GM21381 (cell line): ENCODE data around the gene KY.

Source experiments
- ATAC-seq: cut with Tn5 transposase; IDR thresholded peaks from one replicate; pipeline ENCODE4 v1.9.1; 2021; ENCODE audit warnings: mild to moderate bottlenecking, moderate library complexity; ENCODE audit not compliant: unreplicated experiment

Gene KY

DNA sequence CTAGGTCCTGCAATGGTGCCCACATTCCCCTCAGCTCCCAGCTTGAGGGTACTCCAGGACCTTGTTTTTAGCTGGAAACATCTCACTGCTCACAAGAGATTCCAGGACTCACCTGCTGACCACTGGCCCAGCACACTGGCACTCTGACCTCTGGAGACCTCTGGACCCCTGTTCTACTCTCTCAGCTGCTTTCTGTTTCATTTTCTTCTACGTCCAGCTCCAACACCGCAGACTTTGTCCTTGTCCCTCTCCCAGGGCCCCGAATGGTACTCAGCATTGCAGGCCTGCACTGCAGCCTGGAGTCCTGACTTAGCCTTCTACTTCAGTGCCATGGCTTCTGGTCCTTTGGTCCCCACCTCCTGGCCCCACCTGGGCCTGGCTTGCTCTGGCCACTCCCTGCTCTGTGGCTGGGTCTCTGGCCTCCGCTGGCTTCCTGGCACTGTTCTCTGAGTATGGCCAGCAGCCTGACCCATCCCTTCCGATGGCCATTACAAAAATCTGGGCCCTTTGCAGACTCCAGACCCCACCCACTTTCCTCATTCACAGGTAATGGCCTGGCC is 27.9 kb downstream of the KY start:
- ATAC-seq, result no peak

- no peak for ATAC-seq
Observed at GRCh38 chr3:134621854-134622253, 29.0 kb downstream of the KY start.

- no peak for ATAC-seq
Observed at GRCh38 chr3:134620476-134621115, 30.2 kb downstream of the KY start.

DNA sequence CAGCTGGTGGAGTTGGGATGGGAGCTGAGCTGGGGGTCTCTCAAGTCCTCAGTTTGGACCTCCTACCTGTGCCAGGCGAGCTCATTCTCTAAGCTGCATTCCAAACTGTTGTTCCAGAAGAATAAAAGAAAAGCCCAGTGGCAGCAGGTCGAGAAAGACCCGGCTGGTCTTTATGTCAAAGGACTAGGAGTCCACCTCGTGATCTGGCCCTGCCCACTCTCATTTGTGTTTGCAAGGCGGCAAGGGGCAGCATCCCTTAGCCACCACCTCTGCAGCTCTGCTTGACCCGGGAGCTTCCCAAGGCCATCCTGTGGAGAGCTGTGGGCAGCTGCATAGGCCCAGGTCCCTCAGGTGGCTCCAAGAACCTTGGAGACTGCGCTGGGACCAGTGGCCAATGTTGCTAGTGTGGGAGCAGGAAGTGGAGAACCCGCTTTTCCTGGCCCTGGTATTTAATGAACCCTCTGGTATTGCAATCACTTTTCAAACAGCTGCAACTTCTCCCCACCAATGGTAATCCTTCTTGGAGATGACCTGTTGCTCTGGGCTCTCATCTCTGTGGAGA is 30.9 kb downstream of the KY start:
- no peak for ATAC-seq

- no peak for ATAC-seq
Observed at GRCh38 chr3:134619301-134619615, 31.6 kb downstream of the KY start.

DNA sequence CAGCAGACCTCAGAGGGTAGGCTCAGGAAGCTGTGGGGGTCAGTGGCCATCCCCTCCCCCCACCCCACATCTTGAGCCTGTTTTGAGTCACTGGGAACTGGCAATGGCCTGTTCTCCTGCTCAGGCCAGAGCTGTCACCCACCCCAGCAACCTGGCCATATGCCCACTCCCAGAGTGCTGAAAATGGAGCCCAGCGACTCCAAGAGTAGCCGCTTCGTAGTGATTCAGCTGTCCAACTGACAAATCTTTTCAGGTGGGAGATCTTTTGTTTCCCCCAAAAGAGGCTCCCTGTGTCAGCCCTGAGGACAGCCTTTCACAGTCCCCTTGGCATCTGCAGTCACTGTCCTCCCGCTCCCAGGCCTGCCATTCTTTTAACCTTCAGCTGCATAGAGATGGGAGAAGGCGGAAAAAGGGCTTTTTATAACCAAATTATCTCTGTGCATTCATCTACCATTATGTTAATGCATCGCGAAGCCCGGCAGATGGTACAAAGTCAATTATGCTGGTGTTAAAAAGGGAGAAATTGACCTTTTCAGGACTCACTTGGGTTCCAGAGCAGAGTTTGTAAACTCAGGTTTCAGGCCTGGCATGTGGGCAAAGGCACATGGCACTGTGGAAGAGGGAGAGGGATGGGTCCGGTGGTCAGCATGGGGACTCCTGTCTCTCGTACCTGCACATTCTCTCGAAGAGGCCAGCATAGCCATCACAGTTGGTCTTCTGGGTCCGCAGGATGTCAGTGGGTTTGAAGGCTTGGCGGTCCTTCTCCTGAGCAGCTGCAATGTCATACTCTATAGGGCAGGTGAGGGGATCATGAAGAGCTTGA is 32.1 kb downstream of the KY start:
- no peak for ATAC-seq

GRCh38 chr3:134617608-134618477 is 33.0 kb downstream of the KY start:
- no peak for ATAC-seq

- no peak for ATAC-seq
Observed at GRCh38 chr3:134615743-134616142, 35.1 kb downstream of the KY start.

DNA sequence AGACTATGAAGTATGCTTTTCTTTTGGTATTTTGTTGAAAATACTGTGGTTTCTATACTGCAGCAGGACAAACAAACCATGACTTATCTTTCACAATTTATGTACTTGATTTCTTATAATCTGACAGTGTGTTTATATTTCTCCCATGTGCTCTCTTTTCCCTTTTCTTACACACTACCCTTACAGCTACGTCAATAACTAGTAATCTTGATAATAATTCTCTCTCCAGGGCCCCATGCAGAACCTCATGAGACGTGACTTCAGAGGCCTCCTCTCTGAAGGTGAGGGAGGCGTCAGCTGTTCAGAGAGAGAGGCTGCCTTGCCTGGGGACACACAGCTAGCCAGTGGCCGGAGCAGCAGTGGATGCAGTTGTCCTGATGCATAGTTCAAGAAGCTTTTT is 35.9 kb downstream of the KY start:
- no peak for ATAC-seq

- ATAC-seq, result no peak
Observed at GRCh38 chr3:134613006-134613520, 37.8 kb downstream of the KY start.

DNA sequence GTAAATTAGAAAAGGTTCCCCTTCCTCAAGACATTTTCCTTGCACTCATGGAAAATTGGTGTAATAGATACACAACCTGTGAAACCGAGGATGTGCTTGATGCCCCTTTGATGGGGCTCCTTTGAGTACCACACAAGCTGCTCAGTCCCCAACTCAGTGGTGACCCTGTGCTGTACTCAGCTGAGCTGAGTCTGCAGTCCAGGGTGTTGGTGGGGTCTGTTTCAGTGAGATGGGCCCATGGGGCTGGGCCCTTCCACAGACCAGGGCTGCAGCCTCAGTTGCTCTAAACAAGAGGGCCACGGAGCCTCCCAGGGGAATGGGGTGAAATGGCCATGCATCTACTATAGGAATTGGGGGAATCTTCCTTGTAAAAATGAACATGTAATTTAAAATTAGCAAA is 39.3 kb downstream of the KY start:
- ATAC-seq, result no peak

- ATAC-seq, result no peak
Observed at GRCh38 chr3:134610432-134611385, 40.1 kb downstream of the KY start.

- ATAC-seq, result no peak
Observed at GRCh38 chr3:134609821-134610431, 40.9 kb downstream of the KY start.

- no peak for ATAC-seq
Observed at GRCh38 chr3:134608771-134609435, 41.9 kb downstream of the KY start.

- ATAC-seq, result no peak
Observed at GRCh38 chr3:134608023-134608770, 42.6 kb downstream of the KY start.

DNA sequence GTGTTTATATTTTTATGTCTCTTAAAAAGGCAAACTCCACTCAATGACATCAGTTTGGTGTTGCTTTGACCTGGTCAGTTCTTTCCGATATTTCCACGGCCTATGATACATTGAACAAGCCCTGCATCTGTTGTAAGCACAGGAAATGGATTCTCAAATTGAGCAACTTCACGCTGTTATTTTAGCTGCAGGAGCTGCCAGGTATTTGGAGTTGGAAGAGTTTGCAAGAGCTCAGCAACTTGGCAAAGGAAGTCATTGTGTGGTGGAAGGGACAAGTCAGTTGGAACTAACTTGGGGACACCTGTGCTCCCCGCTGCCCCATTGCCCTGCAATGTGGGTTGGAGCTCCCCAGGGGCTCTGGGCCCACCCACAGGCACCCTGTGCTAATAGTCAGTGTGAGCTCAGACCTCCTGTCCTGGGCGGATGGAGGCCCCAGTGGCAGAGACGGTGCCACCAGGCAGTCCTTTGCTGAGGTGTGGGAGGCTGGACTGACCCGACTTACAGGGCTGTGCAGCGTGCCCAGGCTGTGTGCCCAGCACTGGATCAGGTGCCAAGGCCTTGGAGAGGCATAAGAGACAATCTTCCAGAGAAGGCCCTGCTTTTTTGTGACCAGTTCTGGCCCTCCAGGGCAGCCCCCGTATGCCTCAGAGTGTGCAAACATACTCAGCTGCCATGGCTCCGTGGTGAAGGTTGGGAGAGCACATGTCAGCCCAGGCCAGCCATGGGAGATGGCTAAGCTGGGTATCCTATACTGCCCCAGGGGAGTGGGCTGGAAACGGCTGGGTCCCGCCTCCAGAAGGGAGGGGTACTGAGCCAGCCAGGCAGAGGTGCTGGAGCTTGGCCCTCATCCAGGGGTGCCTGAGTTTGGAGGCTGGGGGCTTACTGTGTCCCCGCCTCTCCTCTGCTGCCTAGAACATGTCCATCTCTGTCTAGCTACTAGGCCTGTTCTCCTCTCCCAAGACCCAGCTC is 43.5 kb downstream of the KY start:
- no peak for ATAC-seq
